Thyroid gland (tissue), 4 donors: ENCODE measurements around the gene RTP5.

Experiments
- POLR2A ChIP-seq, 2 donors: fragments of 450-650 bp; IDR thresholded peaks; one replicate each; pipeline ENCODE4 v1.6.1; 2017; ENCODE audit warnings: antibody characterized with exemption in 2 of 2, mild to moderate bottlenecking in 2 of 2, moderate library complexity in 1 of 2
- TF ChIP-seq, protein P1 (sequence below), 6 experiments: fragments of 200-600 bp in 3 of 6; fragments of 450-650 bp in 3 of 6; sonication (generic) in 3 of 6; IDR thresholded peaks; one replicate each; pipeline ENCODE4 v1.5.1; 2016 to 2019; ENCODE audit warnings: antibody characterized with exemption in 6 of 6, mild to moderate bottlenecking in 2 of 6, inconsistent platforms in 1 of 6, moderate library complexity in 1 of 6

GRCh38 chr2:241913703-241914102 lies 44.2 kb downstream of the RTP5 start:
- TF ChIP-seq, protein P1, sequence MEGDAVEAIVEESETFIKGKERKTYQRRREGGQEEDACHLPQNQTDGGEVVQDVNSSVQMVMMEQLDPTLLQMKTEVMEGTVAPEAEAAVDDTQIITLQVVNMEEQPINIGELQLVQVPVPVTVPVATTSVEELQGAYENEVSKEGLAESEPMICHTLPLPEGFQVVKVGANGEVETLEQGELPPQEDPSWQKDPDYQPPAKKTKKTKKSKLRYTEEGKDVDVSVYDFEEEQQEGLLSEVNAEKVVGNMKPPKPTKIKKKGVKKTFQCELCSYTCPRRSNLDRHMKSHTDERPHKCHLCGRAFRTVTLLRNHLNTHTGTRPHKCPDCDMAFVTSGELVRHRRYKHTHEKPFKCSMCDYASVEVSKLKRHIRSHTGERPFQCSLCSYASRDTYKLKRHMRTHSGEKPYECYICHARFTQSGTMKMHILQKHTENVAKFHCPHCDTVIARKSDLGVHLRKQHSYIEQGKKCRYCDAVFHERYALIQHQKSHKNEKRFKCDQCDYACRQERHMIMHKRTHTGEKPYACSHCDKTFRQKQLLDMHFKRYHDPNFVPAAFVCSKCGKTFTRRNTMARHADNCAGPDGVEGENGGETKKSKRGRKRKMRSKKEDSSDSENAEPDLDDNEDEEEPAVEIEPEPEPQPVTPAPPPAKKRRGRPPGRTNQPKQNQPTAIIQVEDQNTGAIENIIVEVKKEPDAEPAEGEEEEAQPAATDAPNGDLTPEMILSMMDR (IDR thresholded peaks at IDR 0.05): no peak
- TF ChIP-seq POLR2A (IDR thresholded peaks at IDR 0.05): no peak
